GM18519 (cell line): ENCODE results near the gene TJP2.
A peak's percentile ranks its signal among the peaks of the same experiment; 100 is the strongest.

ENCODE experiments used
- ATAC-seq: cut with Tn5 transposase; IDR thresholded peaks from one replicate; pipeline ENCODE4 v1.9.1; 2021; ENCODE audit warnings: mild to moderate bottlenecking, moderate library complexity; ENCODE audit not compliant: unreplicated experiment, low FRiP score

Gene TJP2

DNA sequence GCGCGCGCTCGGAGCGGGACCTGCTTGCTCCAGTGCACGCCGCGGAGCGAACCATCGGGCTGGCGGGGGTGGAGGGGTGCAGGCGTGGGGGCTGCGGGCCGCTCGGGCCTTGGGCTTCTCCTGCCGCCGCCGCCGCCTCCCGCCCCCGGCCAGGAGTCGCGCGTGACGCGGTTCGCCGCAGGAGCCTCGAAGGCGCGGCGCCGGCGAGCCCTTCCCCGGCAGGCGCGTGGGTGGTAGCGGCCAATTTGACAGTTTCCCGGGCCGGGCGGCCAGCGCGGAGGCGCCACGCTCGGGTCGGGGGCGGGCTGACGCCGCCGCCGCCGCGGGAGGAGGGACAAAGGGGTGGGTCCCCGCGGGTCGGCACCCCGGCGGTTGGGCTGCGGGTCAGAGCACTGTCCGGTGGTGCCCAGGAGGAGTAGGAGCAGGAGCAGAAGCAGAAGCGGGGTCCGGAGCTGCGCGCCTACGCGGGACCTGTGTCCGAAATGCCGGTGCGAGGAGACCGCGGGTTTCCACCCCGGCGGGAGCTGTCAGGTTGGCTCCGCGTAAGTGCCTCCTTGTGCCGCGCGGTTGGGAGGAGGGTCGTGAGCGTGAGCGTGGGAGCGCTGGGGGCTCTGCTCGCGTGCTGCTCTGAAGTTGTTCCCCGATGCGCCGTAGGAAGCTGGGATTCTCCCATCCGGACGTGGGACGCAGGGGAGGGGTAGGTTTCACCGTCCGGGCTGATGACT is at the start of gene TJP2:
Gene TJP2, plus strand, starts transcription at position 387 of the 725 bp plus-strand sequence. Its CDS starts 96 bp downstream, at position 483.
- peak; percentile 26 for ATAC-seq

GRCh38 chr9:69130456-69131441 is 43.3 kb upstream of the TJP2 start:
- no peak for ATAC-seq

GRCh38 chr9:69131682-69132081 is 42.4 kb upstream of the TJP2 start:
- ATAC-seq, result no peak

GRCh38 chr9:69132361-69132760 is 41.7 kb upstream of the TJP2 start:
- no peak for ATAC-seq

GRCh38 chr9:69134412-69134811 is 39.7 kb upstream of the TJP2 start:
- no peak for ATAC-seq

GRCh38 chr9:69136185-69136584 is 37.9 kb upstream of the TJP2 start:
- ATAC-seq, result no peak

GRCh38 chr9:69136779-69137178 is 37.3 kb upstream of the TJP2 start:
- ATAC-seq, result no peak

DNA sequence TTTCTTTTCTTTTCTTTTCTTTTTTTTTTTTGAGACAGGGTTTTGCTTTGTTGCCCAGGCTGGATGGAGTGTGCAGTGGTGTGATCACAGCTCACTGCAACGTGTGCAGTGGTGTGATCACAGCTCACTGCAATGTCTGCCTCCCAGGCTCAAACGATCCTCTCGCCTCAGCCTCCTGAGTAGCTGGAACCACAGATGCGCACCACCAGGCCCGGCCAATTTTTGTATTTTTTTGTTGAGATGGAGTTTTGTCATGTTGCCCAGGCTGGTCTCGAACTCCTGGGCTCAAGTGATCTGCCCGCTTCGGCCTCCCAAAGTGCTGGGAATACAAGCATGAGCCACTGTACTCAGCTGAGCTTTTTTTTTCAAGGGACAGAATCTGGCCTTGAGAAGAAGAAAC is 36.8 kb upstream of the TJP2 start:
- no peak for ATAC-seq

DNA sequence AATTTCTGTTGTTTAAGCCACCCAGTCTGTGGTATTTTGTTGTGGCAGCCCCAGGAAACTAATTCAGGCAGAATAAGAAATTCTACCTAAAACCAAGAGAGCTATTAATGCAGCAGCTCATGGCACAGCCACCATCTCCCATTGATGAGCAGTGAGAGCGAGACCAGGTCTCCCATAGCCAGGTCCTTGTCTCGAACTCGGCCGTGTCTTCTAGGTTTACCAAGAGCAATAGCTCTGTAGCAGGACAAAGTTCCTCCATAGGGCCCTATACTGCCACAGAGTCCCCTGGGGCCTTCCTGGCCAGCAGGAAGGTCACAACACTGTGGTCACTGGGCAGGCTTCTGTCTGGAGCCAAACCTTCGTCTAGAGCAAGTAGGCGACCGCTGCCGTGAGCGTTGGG is 34.5 kb upstream of the TJP2 start:
- no peak for ATAC-seq

DNA sequence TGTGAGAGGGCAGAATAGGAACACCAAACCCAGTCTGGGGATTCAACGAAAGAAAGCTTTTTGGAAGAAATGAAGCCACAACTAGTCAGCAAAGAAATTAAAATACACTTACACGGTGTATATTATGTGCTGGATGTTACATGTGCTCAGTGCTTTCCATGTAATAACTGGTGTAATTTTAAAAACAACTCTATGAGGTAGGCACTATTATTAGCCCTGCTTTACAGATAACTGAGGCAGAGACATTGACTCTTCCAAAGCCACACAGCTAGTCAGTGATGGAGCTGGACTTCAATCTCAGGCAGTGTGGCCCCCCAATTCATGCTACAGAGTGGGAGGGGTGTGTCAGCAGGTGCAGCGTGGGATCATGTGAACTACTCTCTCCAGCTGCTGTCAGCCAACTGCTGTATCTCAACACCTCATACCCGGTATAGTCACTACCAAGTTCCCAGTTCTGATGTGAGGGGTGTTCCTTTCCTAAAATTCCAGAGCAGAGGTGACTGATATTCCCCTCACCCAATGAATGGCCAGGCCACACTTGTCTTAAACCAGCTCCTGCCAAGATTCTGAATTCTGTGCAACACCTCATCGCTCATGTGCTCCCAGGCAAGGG is 33.8 kb upstream of the TJP2 start:
- ATAC-seq, result no peak

DNA sequence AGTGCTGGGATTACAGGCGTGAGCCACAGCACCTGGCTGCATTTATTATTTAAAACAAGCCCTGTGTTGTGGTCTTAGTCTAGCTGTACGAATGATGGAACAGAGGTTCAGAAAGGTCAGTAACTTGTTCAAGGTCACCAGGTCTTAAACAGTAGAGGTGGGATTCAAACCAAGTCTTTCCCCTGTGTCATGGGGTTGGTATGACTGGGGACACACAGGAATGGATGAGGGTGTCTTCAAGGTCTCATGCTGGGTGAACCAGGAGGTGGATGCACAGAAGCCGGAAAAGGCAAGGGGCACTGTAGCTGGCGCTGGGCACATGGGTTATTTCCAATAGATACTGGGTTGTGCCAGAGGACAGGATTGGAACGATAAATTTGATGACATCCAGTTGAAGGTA is 32.2 kb upstream of the TJP2 start:
- ATAC-seq, result no peak

DNA sequence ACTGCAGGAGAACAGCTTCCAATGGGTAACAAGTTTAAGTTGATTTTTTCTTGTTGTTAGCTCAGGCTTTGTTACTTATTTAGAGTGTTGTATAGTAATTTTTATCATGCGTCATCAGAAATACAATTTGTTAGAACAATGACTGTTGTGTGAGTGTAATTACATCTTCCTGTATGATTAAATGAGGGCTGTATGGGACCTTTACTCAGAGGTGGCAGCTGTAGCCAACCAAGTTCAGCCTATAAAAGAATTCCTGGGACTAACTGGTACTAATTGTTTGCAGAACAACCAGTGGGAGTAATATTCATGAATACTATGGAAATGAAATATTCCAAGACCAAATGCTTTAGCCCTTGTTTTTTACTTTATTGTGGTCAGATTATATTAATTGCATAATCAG is 30.8 kb upstream of the TJP2 start:
- no peak for ATAC-seq

DNA sequence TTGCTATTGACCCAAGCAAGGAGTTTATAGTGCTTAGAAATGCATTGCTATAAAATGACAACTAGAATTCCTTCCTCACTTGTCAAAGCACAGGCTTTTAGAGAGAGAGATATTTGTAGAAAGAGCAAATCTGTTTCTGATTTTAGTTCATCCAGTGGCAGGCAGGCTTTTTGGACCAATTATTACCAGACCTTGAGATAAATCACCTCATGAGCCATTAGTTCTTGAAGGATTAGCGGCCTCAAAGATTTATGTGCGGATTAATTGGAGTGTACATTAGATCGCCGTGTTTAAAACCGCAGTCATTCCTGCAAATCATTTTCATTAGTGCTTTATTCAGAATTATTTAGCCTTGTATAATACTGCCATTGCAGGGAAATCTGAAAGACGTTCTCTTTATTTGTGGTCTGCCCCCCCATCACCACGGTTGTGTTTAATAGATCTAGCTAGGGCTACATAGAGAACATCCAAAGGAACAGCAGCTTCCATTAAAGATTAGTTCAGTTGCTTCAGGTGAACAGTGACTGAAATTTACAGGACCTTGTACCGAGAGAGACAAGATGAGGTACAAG is 28.8 kb upstream of the TJP2 start:
- no peak for ATAC-seq

GRCh38 chr9:69147041-69147834 is 26.8 kb upstream of the TJP2 start:
- no peak for ATAC-seq

- ATAC-seq, result no peak
Measured at GRCh38 chr9:69149321-69149807, 24.7 kb upstream of the TJP2 start.

DNA sequence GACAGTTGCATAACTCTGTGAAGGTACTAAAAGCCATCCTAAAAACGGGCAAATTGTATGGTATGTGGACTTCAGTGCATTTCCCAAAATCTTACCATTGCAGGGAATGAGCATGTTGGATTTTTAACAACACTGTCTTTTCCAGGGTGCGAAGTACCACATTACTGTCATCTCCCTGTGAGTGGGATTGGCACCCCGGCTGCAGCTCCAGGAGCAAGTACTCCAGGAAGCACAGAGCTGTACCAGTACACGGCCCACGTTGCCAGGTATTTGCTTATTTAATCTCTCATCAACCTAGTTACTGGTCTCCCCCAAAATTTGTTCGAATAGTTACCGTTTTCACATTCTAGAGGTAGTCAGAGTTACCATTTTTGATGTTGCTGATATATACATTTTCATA is 22.6 kb upstream of the TJP2 start:
- ATAC-seq, result no peak

- no peak for ATAC-seq
Measured at GRCh38 chr9:69153707-69154521, 20.2 kb upstream of the TJP2 start.

GRCh38 chr9:69155341-69156030 is 18.6 kb upstream of the TJP2 start:
- ATAC-seq, result peak; percentile 98
